Transverse colon (tissue), 4 donors: ENCODE measurements around the gene TRIP13.

Experiments
- POLR2A ChIP-seq: fragments of 450-650 bp; IDR thresholded peaks from one replicate; pipeline ENCODE4 v1.6.1; 2016; ENCODE audit warnings: antibody characterized with exemption, mild to moderate bottlenecking, moderate library complexity
- POLR2AphosphoS5 ChIP-seq, 3 donors: sonication (generic); formaldehyde crosslinking; IDR thresholded peaks; one replicate each; pipeline ENCODE4 v1.6.1; 2016; ENCODE audit warnings: antibody characterized with exemption in 3 of 3
- TF ChIP-seq, protein P1 (sequence below), 5 experiments: fragments of 200-600 bp in 3 of 5; fragments of 450-650 bp in 2 of 5; sonication (generic) in 3 of 5; IDR thresholded peaks; 1 replicate in 2 of 5; 2 replicates in 3 of 5; pipeline ENCODE4 v1.5.1; 2016 to 2017; ENCODE audit warnings: antibody characterized with exemption in 5 of 5, inconsistent platforms in 3 of 5, mild to moderate bottlenecking in 2 of 5, moderate library complexity in 1 of 5

DNA sequence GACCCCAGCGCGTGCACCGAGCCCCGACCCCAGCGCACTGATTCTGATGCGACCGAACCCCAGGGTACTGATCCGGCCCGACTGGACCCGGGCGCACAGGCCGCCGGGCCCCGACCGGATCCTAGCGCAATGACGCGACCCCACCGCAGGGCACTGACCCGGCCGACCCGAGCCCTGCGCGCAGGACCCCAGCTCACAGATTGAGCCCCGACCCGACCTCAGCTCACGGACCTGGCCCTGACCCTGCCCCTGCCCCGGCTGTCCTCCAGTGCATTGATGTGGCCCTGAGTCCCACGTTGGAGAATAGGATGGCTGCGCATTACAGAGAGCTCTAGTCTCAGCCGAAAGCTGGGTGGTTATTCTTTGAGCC lies 438 bp downstream of the TRIP13 start:
- TF ChIP-seq, protein P1, sequence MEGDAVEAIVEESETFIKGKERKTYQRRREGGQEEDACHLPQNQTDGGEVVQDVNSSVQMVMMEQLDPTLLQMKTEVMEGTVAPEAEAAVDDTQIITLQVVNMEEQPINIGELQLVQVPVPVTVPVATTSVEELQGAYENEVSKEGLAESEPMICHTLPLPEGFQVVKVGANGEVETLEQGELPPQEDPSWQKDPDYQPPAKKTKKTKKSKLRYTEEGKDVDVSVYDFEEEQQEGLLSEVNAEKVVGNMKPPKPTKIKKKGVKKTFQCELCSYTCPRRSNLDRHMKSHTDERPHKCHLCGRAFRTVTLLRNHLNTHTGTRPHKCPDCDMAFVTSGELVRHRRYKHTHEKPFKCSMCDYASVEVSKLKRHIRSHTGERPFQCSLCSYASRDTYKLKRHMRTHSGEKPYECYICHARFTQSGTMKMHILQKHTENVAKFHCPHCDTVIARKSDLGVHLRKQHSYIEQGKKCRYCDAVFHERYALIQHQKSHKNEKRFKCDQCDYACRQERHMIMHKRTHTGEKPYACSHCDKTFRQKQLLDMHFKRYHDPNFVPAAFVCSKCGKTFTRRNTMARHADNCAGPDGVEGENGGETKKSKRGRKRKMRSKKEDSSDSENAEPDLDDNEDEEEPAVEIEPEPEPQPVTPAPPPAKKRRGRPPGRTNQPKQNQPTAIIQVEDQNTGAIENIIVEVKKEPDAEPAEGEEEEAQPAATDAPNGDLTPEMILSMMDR (IDR thresholded peaks at IDR 0.05) = no peak
- TF ChIP-seq POLR2A (no peak), POLR2AphosphoS5 (IDR thresholded peaks at IDR 0.05) (no peak)
